ENCODE results near the gene GRIK3.

The GRIK3 gene

GRCh38 chr1:36849956-36850355 is 184.4 kb downstream of the GRIK3 start:
- no peak for TF ChIP-seq CTCF (IDR thresholded peaks at IDR 0.05; ENCODE audit: extremely low read depth, missing control alignments)
- no peak for DNase-seq (ENCODE audit: low spot score)

GRCh38 chr1:36847761-36848160 is 186.6 kb downstream of the GRIK3 start:
- TF ChIP-seq CTCF (IDR thresholded peaks at IDR 0.05; ENCODE audit: extremely low read depth, missing control alignments): no peak
- DNase-seq (ENCODE audit: low spot score): no peak

GRCh38 chr1:36847186-36847585 is 187.1 kb downstream of the GRIK3 start:
- no peak for TF ChIP-seq CTCF (IDR thresholded peaks at IDR 0.05; ENCODE audit: extremely low read depth, missing control alignments)
- DNase-seq (ENCODE audit: low spot score): no peak

- no peak for DNase-seq (ENCODE audit: low spot score)
- TF ChIP-seq CTCF (IDR thresholded peaks at IDR 0.05; ENCODE audit: extremely low read depth, missing control alignments): no peak
Measured at GRCh38 chr1:36846357-36846756, 188.0 kb downstream of the GRIK3 start.

- no peak for TF ChIP-seq CTCF (IDR thresholded peaks at IDR 0.05; ENCODE audit: extremely low read depth, missing control alignments)
- no peak for DNase-seq (ENCODE audit: low spot score)
Measured at GRCh38 chr1:36845802-36846201, 188.5 kb downstream of the GRIK3 start.

GRCh38 chr1:36844917-36845316 is 189.4 kb downstream of the GRIK3 start:
- no peak for TF ChIP-seq CTCF (IDR thresholded peaks at IDR 0.05; ENCODE audit: extremely low read depth, missing control alignments)
- no peak for DNase-seq (ENCODE audit: low spot score)

- no peak for TF ChIP-seq CTCF (IDR thresholded peaks at IDR 0.05; ENCODE audit: extremely low read depth, missing control alignments)
- DNase-seq (ENCODE audit: low spot score): no peak
Measured at GRCh38 chr1:36843906-36844610, 190.3 kb downstream of the GRIK3 start.
